Fibroblast of the aortic adventitia (primary cell): ENCODE measurements around the gene POP4. TPM values are rescaled to one million over a fixed set of nuclear protein-coding genes. Genes with fewer than 3 reads are reported as not detected.

Experiments
- DNase-seq: peaks from one replicate; pipeline ENCODE4 v3.0.0-alpha.2; 2010; ENCODE audit warnings: low read depth
- H3K4me3 ChIP-seq: 2 replicates; pipeline ENCODE4 v1.5.1; 2011; ENCODE audit warnings: low read depth, mild to moderate bottlenecking, control low read depth, low read length, moderate library complexity
- total RNA-seq: library from RNA; depleted of rRNA; stranded (reverse); fragments of >200 nt; gene quantifications from 2 replicates; pipeline ENCODE4 v1.2.3, GENCODE V29; 2012; ENCODE audit warnings: low replicate concordance
- TF ChIP-seq, protein P1 (sequence below): IDR thresholded peaks from 2 replicates; pipeline ENCODE4 v1.5.1; 2011; ENCODE audit warnings: mild to moderate bottlenecking, low read length, control low read depth, inconsistent platforms; ENCODE audit not compliant: insufficient read depth

Gene POP4
- total RNA-seq, 1 donor: 76.6 TPM

DNA sequence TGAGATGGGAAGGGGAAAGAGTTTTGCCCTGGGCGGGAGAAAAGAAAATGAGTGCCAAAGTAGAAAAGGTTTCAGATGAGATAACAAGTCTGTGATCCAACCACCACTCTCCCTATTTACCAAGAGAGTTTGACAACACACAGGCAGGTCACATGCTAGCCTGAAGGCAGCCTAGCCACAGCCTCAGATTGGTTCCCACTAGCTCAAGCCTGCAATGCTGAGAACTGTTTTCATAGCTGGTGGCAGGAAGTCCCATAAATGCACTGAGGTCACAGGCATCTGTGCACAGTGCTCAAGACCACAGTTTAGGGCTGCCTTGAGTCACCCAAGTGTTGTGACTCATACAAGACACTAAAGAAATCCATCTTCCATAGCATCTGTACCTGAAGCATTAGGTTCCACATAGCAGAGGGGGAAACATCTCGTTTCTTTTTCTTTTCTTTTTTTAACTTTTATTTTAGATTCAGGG lies 18.5 kb upstream of the POP4 start:
- no peak overlapping the region for H3K4me3 ChIP-seq
- TF ChIP-seq, protein P1, sequence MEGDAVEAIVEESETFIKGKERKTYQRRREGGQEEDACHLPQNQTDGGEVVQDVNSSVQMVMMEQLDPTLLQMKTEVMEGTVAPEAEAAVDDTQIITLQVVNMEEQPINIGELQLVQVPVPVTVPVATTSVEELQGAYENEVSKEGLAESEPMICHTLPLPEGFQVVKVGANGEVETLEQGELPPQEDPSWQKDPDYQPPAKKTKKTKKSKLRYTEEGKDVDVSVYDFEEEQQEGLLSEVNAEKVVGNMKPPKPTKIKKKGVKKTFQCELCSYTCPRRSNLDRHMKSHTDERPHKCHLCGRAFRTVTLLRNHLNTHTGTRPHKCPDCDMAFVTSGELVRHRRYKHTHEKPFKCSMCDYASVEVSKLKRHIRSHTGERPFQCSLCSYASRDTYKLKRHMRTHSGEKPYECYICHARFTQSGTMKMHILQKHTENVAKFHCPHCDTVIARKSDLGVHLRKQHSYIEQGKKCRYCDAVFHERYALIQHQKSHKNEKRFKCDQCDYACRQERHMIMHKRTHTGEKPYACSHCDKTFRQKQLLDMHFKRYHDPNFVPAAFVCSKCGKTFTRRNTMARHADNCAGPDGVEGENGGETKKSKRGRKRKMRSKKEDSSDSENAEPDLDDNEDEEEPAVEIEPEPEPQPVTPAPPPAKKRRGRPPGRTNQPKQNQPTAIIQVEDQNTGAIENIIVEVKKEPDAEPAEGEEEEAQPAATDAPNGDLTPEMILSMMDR: no peak
- DNase-seq: no peak

DNA sequence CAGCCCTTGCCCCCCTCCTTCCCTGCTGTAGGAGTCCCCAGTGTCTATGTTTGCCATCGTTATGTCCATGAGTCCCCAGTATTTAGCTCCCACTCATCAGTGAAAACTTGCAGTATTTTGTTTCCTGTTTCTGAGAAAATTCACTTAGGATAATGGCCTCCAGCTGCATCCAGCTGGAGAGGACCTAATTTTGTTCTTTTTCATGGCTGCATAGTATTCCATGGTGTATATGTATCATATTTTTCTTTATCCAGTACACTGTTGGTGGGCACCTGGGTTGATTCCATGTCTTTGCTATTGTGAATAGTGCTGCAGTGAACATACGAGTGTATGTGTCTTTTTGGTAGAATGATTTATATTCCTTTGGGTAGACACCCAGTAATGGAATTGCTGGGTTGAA lies 18.0 kb upstream of the POP4 start:
- no peak for DNase-seq
- TF ChIP-seq, protein P1: no peak
- H3K4me3 ChIP-seq: no peak overlapping the region

DNA sequence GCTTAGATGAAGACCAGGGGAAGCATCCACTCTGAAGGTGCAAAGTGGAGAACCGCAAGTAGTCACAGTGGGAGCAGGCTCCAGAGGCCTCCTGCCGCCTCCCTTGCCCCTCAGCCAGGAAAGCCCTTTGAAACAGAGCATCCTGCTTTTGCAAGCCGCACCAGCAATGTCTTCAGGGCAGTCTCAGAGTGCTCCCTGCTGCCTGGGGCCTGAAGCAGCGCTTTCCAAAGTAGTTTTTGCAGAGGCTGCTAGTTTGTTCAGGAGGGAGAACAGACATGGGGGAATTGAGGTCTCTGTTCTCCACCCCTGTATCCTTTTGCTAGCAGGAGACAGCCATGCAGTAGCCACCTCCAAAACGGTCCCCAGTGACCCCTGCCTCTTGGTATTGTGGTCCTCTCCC lies 15.8 kb upstream of the POP4 start:
- H3K4me3 ChIP-seq: no peak overlapping the region
- TF ChIP-seq, protein P1: no peak
- no peak for DNase-seq

DNA sequence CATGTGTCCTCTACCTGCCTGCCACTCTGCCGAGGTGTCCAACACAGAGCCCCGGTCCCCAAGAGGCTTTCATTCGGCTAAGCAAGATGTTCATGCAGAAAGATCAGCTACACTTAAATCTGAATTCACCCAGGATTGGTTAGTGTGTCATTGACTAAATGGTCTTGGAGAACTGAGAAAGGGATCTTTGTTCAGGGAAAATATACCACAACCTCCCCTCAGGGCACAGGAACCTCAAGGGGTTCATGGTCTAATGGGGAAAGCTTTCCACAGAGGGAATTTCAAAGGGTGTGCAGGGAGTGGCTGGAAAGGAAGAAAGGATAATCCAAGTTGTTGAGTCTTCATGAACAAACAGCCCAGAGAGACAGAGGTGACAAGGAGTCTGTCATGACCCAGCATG lies 14.4 kb upstream of the POP4 start:
- no peak for DNase-seq
- H3K4me3 ChIP-seq: no peak overlapping the region
- TF ChIP-seq, protein P1: no peak

DNA sequence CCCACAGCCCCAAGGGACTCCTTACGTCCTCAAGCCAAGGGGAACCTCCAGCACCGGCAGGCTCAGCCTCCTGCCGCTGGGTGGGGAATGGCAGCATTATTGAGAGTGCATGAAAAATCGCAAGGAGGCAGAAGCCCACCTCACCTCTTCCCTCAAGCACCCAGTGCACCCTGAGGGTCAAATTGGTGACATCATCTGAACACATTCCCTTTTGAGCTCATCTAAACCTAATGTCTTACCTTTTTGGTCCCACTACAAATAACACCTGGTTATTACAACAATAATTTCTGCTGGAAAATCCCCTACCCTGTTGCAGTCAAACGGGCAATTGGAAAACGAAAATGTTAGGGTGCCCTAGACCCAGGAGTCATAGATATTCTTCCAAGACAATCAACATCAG lies 12.2 kb upstream of the POP4 start:
- no peak for DNase-seq

DNA sequence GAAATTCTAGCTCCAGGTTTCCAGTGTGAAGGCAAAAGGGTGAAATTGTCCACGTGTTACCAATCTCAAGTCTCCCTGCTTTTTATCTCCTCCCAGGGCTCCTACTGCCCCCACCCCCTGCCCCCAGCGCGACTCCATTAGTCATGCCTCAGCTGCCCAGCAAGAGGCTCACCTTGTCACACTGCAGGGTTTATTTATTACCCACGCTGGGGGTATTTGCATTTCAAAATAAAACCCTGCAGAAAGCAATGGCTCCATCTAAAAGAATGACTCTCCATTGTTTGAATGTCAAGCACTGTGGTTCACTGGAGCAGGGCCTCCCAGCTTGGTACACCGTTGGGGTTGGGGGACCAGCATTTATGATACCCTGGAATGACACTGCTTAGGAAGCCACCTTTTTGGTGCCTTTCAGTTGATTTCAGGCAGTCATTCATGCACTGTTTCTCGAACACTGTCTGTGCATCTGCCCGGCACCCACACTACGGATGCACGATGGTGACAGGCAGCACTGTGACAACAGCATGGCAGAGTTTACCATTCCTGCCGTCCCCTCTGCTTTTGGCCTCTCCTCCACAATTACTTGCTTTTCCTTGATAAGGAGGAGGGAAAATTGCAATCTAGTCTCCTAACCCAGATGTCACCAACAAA lies 9.9 kb upstream of the POP4 start:
- no peak overlapping the region for H3K4me3 ChIP-seq
- DNase-seq: no peak
- TF ChIP-seq, protein P1: no peak

More for the DNA sequence above, 12.2 kb upstream of the POP4 start:
- no peak overlapping the region for H3K4me3 ChIP-seq
- TF ChIP-seq, protein P1: no peak
